Ishikawa (cell line): ENCODE results near the gene EXOC6.

Source experiments
- CEBPB ChIP-seq: IDR thresholded peaks from 2 replicates; pipeline ENCODE4 v1.6.1; 2012
- EGR1 ChIP-seq: IDR thresholded peaks from 2 replicates; pipeline ENCODE4 v1.6.1; 2012
- EP300 ChIP-seq: IDR thresholded peaks from 2 replicates; pipeline ENCODE4 v1.6.1; 2012; ENCODE audit warnings: borderline replicate concordance
- REST ChIP-seq: IDR thresholded peaks from 2 replicates; pipeline ENCODE4 v1.6.1; 2012; ENCODE audit warnings: low read depth, mild to moderate bottlenecking
- TF ChIP-seq, protein P1 (sequence below): IDR thresholded peaks from 2 replicates; pipeline ENCODE4 v1.6.1; 2012

DNA sequence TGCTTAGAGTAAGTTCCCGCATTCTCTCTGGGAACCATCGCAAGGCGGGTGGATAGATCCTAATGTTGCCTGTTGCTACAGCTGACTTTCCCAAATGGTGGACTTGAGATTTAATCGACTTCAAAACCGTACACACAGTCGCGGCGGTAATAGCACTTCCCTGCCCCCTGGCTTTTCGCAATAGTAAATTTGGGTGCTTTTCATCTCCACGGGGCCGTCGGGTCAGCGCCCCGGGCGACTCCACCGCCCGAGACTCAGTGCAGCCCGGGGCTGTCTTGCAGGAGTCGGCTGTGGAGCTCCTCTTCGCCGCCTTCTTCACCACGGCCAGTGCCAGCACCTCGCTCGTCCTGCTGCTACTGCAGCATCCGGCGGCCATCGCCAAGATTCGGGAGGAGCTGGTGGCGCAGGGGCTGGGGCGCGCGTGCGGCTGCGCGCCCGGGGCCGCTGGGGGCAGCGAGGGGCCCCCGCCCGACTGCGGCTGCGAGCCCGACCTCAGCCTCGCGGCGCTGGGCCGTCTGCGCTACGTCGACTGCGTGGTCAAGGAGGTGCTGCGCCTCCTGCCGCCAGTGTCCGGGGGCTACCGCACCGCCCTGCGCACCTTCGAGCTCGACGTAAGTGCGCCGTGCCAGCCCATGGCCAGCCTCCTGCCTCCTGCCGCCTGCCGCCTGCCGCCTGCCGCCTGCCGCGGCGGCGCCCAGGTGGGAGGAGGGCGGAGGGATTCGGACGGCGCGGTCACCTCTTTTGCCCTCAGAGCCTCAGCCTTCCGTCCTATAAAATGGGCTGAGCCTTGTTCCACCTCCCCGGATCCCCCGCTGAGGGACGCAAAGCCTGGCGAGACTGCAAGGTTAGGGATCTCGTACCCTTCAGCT lies 217.6 kb downstream of the EXOC6 start:
- TF ChIP-seq EGR1 (no peak), CEBPB (no peak), REST (no peak), EP300 (no peak)
- TF ChIP-seq, protein P1, sequence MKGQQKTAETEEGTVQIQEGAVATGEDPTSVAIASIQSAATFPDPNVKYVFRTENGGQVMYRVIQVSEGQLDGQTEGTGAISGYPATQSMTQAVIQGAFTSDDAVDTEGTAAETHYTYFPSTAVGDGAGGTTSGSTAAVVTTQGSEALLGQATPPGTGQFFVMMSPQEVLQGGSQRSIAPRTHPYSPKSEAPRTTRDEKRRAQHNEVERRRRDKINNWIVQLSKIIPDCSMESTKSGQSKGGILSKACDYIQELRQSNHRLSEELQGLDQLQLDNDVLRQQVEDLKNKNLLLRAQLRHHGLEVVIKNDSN, result no peak
